ENCODE results near the gene URAD.

GRCh38 chr13:27988520-27988919 is at the start of gene URAD:
- TF ChIP-seq REST (IDR thresholded peaks at IDR 0.05; ENCODE audit: insufficient replicate concordance, low read depth) (no peak), POLR2AphosphoS5 (IDR thresholded peaks at IDR 0.05; ENCODE audit: low read depth) (no peak), CTCF (IDR thresholded peaks at IDR 0.05; ENCODE audit: insufficient read depth, low read length) (no peak)
